ENCODE data around the gene ZNF750. TPM values are rescaled to one million over a fixed set of nuclear protein-coding genes. Genes with fewer than 3 reads are reported as not detected.

The ZNF750 gene
- total RNA-seq, 1 experiment from 2014 or later, result 0.14 TPM

GRCh38 chr17:82812601-82813000 lies 27.2 kb downstream of the ZNF750 start:
- ChIA-PET POLR2A (no interaction called here), CTCF (no interaction called here)
- TF ChIP-seq CTCF (IDR thresholded peaks at IDR 0.05; ENCODE audit: insufficient read depth in 1 of 2, low read depth in 1 of 2, low read length in 1 of 2, severe bottlenecking in 1 of 2, unreplicated experiment in 1 of 2), result no peak
- Histone ChIP-seq H3K4me1 (no peaks in the 10 kb centered on the region), H3K36me3 (ENCODE audit: control insufficient read depth, insufficient read depth, low read length) (no peaks in the 10 kb centered on the region), H3K9me3 (no peaks in the 10 kb centered on the region), H3K4me3 (ENCODE audit: low read depth, low read length) (no peak overlapping the region), H3K27me3 (replicated peaks; ENCODE audit: control insufficient read depth, insufficient read depth, low read length) (no peaks in the 10 kb centered on the region)
- H3K4me1 Mint-ChIP-seq (ENCODE audit: low read depth, unreplicated experiment), result no peaks in the 10 kb centered on the region
- BruUV-seq (replicated peaks), result no TSS peak
- DNase-seq, result no peak
- H3K27ac Mint-ChIP-seq (ENCODE audit: unreplicated experiment), result no peak overlapping the region
- no peaks in the 10 kb centered on the region for H3K9me3 Mint-ChIP-seq (ENCODE audit: unreplicated experiment)
- no peak overlapping the region for H3K4me3 Mint-ChIP-seq (ENCODE audit: unreplicated experiment)
- no peaks in the 10 kb centered on the region for H3K27me3 Mint-ChIP-seq (ENCODE audit: insufficient read depth, unreplicated experiment)
- peaks cover 10% of the 10 kb centered on the region for H3K36me3 Mint-ChIP-seq (ENCODE audit: insufficient read depth, unreplicated experiment)
- intact Hi-C loops (cut with micrococcal nuclease; ENCODE audit: unreplicated experiment), result no loop called here

GRCh38 chr17:82812058-82812457 lies 27.8 kb downstream of the ZNF750 start:
- no peak for TF ChIP-seq CTCF (IDR thresholded peaks at IDR 0.05; ENCODE audit: insufficient read depth in 1 of 2, low read depth in 1 of 2, low read length in 1 of 2, severe bottlenecking in 1 of 2, unreplicated experiment in 1 of 2)
- H3K27me3 ChIP-seq (replicated peaks; ENCODE audit: control insufficient read depth, insufficient read depth, low read length), result no peaks in the 10 kb centered on the region
- no TSS peak for BruUV-seq (replicated peaks)
- H3K4me1 ChIP-seq, result no peaks in the 10 kb centered on the region
- H3K4me1 Mint-ChIP-seq (ENCODE audit: low read depth, unreplicated experiment), result no peaks in the 10 kb centered on the region
- no peak for DNase-seq
- no peaks in the 10 kb centered on the region for H3K9me3 ChIP-seq
- CTCF ChIA-PET, result no interaction called here
- H3K9me3 Mint-ChIP-seq (ENCODE audit: unreplicated experiment), result no peaks in the 10 kb centered on the region
- peaks cover 10% of the 10 kb centered on the region for H3K36me3 Mint-ChIP-seq (ENCODE audit: insufficient read depth, unreplicated experiment)
- intact Hi-C loops (cut with micrococcal nuclease; ENCODE audit: unreplicated experiment), result no loop called here
- no peaks in the 10 kb centered on the region for H3K36me3 ChIP-seq (ENCODE audit: control insufficient read depth, insufficient read depth, low read length)
- POLR2A ChIA-PET, result no interaction called here
- H3K4me3 ChIP-seq (ENCODE audit: low read depth, low read length), result no peak overlapping the region
- H3K4me3 Mint-ChIP-seq (ENCODE audit: unreplicated experiment), result no peak overlapping the region
- H3K27me3 Mint-ChIP-seq (ENCODE audit: insufficient read depth, unreplicated experiment), result no peaks in the 10 kb centered on the region
- H3K27ac Mint-ChIP-seq (ENCODE audit: unreplicated experiment), result no peak overlapping the region

GRCh38 chr17:82810644-82811430 lies 29.0 kb downstream of the ZNF750 start:
- H3K4me1 ChIP-seq, result no peaks in the 10 kb centered on the region
- no peak overlapping the region for H3K27ac Mint-ChIP-seq (ENCODE audit: unreplicated experiment)
- no peak overlapping the region for H3K4me3 ChIP-seq (ENCODE audit: low read depth, low read length)
- intact Hi-C loops (cut with micrococcal nuclease; ENCODE audit: unreplicated experiment), result no loop called here
- no peaks in the 10 kb centered on the region for H3K36me3 ChIP-seq (ENCODE audit: control insufficient read depth, insufficient read depth, low read length)
- ChIA-PET CTCF (no interaction called here), POLR2A (no interaction called here)
- no peaks in the 10 kb centered on the region for H3K9me3 ChIP-seq
- no peaks in the 10 kb centered on the region for H3K27me3 ChIP-seq (replicated peaks; ENCODE audit: control insufficient read depth, insufficient read depth, low read length)
- no peak overlapping the region for H3K4me3 Mint-ChIP-seq (ENCODE audit: unreplicated experiment)
- peaks cover 10% of the 10 kb centered on the region for H3K36me3 Mint-ChIP-seq (ENCODE audit: insufficient read depth, unreplicated experiment)
- no peaks in the 10 kb centered on the region for H3K4me1 Mint-ChIP-seq (ENCODE audit: low read depth, unreplicated experiment)
- no peaks in the 10 kb centered on the region for H3K9me3 Mint-ChIP-seq (ENCODE audit: unreplicated experiment)
- DNase-seq, result no peak
- BruUV-seq (replicated peaks), result no TSS peak
- no peak for TF ChIP-seq CTCF (IDR thresholded peaks at IDR 0.05; ENCODE audit: insufficient read depth in 1 of 2, low read depth in 1 of 2, low read length in 1 of 2, severe bottlenecking in 1 of 2, unreplicated experiment in 1 of 2)
- H3K27me3 Mint-ChIP-seq (ENCODE audit: insufficient read depth, unreplicated experiment), result no peaks in the 10 kb centered on the region
